Calu3 (cell line): ENCODE data around the gene KLLN. TPM values are rescaled to one million over a fixed set of nuclear protein-coding genes. Genes with fewer than 3 reads are reported as not detected.

Source experiments
- BruUV-seq: library from RNA; stranded (reverse); fragments of 400-500 nt; replicated peaks from 2 replicates; lab custom pipeline; 2021; lab: Mats Ljungman, UMichigan
- CTCF ChIA-PET: fragments of 300-600 bp; sonication (Branson Sonifier 250); formaldehyde crosslinking; loops from one replicate; lab custom pipeline; 2022; ENCODE audit warnings: antibody characterized with exemption; lab: Charles Lee
- DNase-seq: peaks from one replicate; pipeline ENCODE4 v3.0.0; 2022
- H3K27ac Mint-ChIP-seq: one replicate; pipeline ENCODE4 v1.8.0; 2022; ENCODE audit warnings: mixed read lengths; ENCODE audit not compliant: unreplicated experiment
- H3K27me3 Mint-ChIP-seq: one replicate; pipeline ENCODE4 v1.8.0; 2022; ENCODE audit warnings: mixed read lengths; ENCODE audit not compliant: unreplicated experiment
- H3K36me3 Mint-ChIP-seq: one replicate; pipeline ENCODE4 v1.8.0; 2022; ENCODE audit warnings: mild to moderate bottlenecking, moderate library complexity, mixed read lengths; ENCODE audit not compliant: insufficient read depth, unreplicated experiment
- H3K4me1 Mint-ChIP-seq: one replicate; pipeline ENCODE4 v1.8.0; 2022; ENCODE audit warnings: mild to moderate bottlenecking, low read depth, mixed read lengths; ENCODE audit not compliant: unreplicated experiment
- H3K4me3 Mint-ChIP-seq: one replicate; pipeline ENCODE4 v1.8.0; 2022; ENCODE audit warnings: mild to moderate bottlenecking, low read depth, moderate library complexity, mixed read lengths; ENCODE audit not compliant: unreplicated experiment
- H3K9me3 Mint-ChIP-seq: one replicate; pipeline ENCODE4 v1.8.0; 2022; ENCODE audit warnings: low read depth, mixed read lengths; ENCODE audit not compliant: unreplicated experiment
- CTCF ChIP-seq: fragments of 200-600 bp; IDR thresholded peaks from one replicate; pipeline ENCODE4 v1.8.0; 2022; ENCODE audit warnings: antibody characterized with exemption; ENCODE audit not compliant: unreplicated experiment
- intact Hi-C: fragments of 100-400 bp; cut with micrococcal nuclease; formaldehyde crosslinking; loops from one replicate; pipeline ENCODE4 v1.10.0; 2022; ENCODE audit not compliant: unreplicated experiment
- total RNA-seq: library from RNA; stranded (reverse); gene quantifications from 2 replicates; pipeline ENCODE4 v1.2.3, GENCODE V29; 2022

The KLLN gene
- total RNA-seq, 1 experiment from 2014 or later, result 0.52 TPM

GRCh38 chr10:87880336-87880735 is 17.0 kb upstream of the KLLN start:
- H3K27me3 Mint-ChIP-seq, result no peaks in the 10 kb centered on the region

GRCh38 chr10:87878664-87879459 is 15.5 kb upstream of the KLLN start:
- no peak overlapping the region for H3K27ac Mint-ChIP-seq
- no peaks in the 10 kb centered on the region for H3K27me3 Mint-ChIP-seq
- CTCF ChIA-PET, result no interaction called here
- H3K9me3 Mint-ChIP-seq, result no peaks in the 10 kb centered on the region
- DNase-seq, result no peak
- TF ChIP-seq CTCF, result no peak
- no TSS peak for BruUV-seq
- intact Hi-C loops, result no loop called here
- no peaks in the 10 kb centered on the region for H3K4me1 Mint-ChIP-seq
- H3K4me3 Mint-ChIP-seq, result no peak overlapping the region
- no peaks in the 10 kb centered on the region for H3K36me3 Mint-ChIP-seq

More at GRCh38 chr10:87880336-87880735, 17.0 kb upstream of the KLLN start:
- Mint-ChIP-seq H3K4me1 (no peaks in the 10 kb centered on the region), H3K4me3 (no peak overlapping the region), H3K36me3 (no peaks in the 10 kb centered on the region), H3K27ac (no peak overlapping the region), H3K9me3 (no peaks in the 10 kb centered on the region)
- no peak for DNase-seq
- TF ChIP-seq CTCF, result no peak
- BruUV-seq, result no TSS peak
- intact Hi-C loops, result no loop called here
- CTCF ChIA-PET, result no interaction called here

GRCh38 chr10:87875929-87876571 is 12.7 kb upstream of the KLLN start:
- no peaks in the 10 kb centered on the region for H3K4me1 Mint-ChIP-seq
- no TSS peak for BruUV-seq
- CTCF ChIA-PET, result no interaction called here
- no peak for TF ChIP-seq CTCF
- DNase-seq, result no peak
- no peaks in the 10 kb centered on the region for H3K36me3 Mint-ChIP-seq
- intact Hi-C loops, result no loop called here
- no peaks in the 10 kb centered on the region for H3K27me3 Mint-ChIP-seq
- H3K9me3 Mint-ChIP-seq, result no peaks in the 10 kb centered on the region
- no peak overlapping the region for H3K27ac Mint-ChIP-seq
- H3K4me3 Mint-ChIP-seq, result no peak overlapping the region

GRCh38 chr10:87873656-87874055 is 10.3 kb upstream of the KLLN start:
- CTCF ChIA-PET, result interaction anchor here (0.7 kb wide), 1 partner anchor 53 kb away, joined by 3 read pairs; no protein-coding TSS in a partner anchor
- Mint-ChIP-seq H3K9me3 (no peaks in the 10 kb centered on the region), H3K36me3 (no peaks in the 10 kb centered on the region), H3K4me3 (no peak overlapping the region), H3K27ac (no peak overlapping the region), H3K4me1 (no peaks in the 10 kb centered on the region), H3K27me3 (no peaks in the 10 kb centered on the region)
- TF ChIP-seq CTCF, result no peak
- no peak for DNase-seq
- BruUV-seq, result no TSS peak
- intact Hi-C loops, result no loop called here
